KMS-11 (cell line): ENCODE results near the gene PEX19.

ENCODE experiments used
- H2AFZ ChIP-seq: fragments of 200-600 bp; sonication (generic); 2 replicates; pipeline ENCODE4 v1.6.1; 2016; ENCODE audit warnings: antibody characterized with exemption, mixed run types, low read depth
- H3K27ac ChIP-seq: fragments of 200-600 bp; sonication (generic); 2 replicates; pipeline ENCODE4 v1.6.1; 2016; ENCODE audit warnings: mild to moderate bottlenecking, mixed run types
- H3K27me3 ChIP-seq: fragments of 200-600 bp; sonication (generic); 2 replicates; pipeline ENCODE4 v1.6.1; 2017; ENCODE audit warnings: mild to moderate bottlenecking, low read depth, mixed run types, moderate library complexity; ENCODE audit not compliant: insufficient read depth
- H3K36me3 ChIP-seq: fragments of 200-600 bp; sonication (generic); 2 replicates; pipeline ENCODE4 v1.6.1; 2017; ENCODE audit warnings: mild to moderate bottlenecking, mixed run types; ENCODE audit not compliant: insufficient read depth
- H3K4me1 ChIP-seq: fragments of 200-600 bp; sonication (generic); 2 replicates; pipeline ENCODE4 v1.6.1; 2016; ENCODE audit warnings: mild to moderate bottlenecking, low read depth, mixed run types; ENCODE audit not compliant: poor library complexity, severe bottlenecking
- H3K4me2 ChIP-seq: fragments of 200-600 bp; sonication (generic); 2 replicates; pipeline ENCODE4 v1.7.0; 2016; ENCODE audit warnings: mild to moderate bottlenecking, mixed run types
- H3K4me3 ChIP-seq: fragments of 200-600 bp; sonication (generic); IDR thresholded peaks from 2 replicates; pipeline ENCODE4 v1.6.1; 2017; ENCODE audit warnings: low read depth, low read length, mixed read lengths; ENCODE audit not compliant: insufficient read depth
- H3K79me2 ChIP-seq: fragments of 200-600 bp; sonication (generic); 2 replicates; pipeline ENCODE4 v1.6.1; 2016; ENCODE audit warnings: low read depth, mixed run types; ENCODE audit not compliant: insufficient read depth
- H3K9ac ChIP-seq: fragments of 200-600 bp; sonication (generic); 2 replicates; pipeline ENCODE4 v1.6.1; 2016; ENCODE audit warnings: mild to moderate bottlenecking, mixed run types
- H4K20me1 ChIP-seq: fragments of 200-600 bp; sonication (generic); 2 replicates; pipeline ENCODE4 v1.6.1; 2016; ENCODE audit warnings: mild to moderate bottlenecking, mixed run types; ENCODE audit not compliant: insufficient read depth
- TF ChIP-seq, protein P1 (sequence below): fragments of 200-600 bp; sonication (generic); conservative IDR thresholded peaks from 2 replicates; pipeline ENCODE4 v1.6.1; 2017; ENCODE audit warnings: low read depth, mild to moderate bottlenecking, antibody characterized with exemption, low read length, moderate library complexity, mixed read lengths

PEX19 gene, protein sequence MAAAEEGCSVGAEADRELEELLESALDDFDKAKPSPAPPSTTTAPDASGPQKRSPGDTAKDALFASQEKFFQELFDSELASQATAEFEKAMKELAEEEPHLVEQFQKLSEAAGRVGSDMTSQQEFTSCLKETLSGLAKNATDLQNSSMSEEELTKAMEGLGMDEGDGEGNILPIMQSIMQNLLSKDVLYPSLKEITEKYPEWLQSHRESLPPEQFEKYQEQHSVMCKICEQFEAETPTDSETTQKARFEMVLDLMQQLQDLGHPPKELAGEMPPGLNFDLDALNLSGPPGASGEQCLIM

DNA sequence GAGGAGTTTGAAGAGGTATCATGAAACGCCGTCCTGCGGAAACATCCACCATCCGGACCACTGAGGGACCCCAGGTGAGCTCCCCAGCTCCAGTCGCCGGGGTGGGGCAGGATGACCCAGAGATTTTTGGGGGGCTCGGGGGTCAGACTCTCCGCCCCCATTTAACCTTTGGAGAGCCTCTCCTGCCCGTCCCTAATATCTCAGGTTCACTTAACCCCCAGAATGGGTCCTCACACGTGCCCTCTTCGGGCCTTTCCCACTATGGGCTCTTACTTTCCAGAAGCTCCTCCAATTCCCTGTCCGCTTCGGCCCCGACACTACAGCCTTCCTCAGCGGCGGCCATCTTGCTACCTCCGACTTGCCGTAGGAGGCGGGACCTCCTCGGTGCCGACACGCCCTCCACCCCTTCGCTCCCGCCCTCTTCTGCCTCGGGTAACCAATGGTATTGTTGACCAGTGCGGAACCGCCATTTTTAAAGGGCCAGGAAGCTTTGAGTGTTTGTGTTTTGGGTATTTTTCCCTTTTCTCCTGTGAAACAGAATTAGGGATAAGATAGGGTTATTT is at the start of gene PEX19:
TSS of gene PEX19 (minus strand) at position 352 of the 563 bp plus-strand sequence. CDS start at position 343, 9 bp downstream.
- Histone ChIP-seq H3K4me3 (peak within 1 kb of the TSS; percentile 99), H3K4me2 (peak within 1 kb of the TSS; percentile 98), H3K79me2 (peaks cover 15% of the 10 kb centered on the region), H3K9ac (peak within 1 kb of the TSS; percentile 68), H3K27me3 (no peaks in the 10 kb centered on the region), H3K4me1 (peaks cover 20% of the 10 kb centered on the region), H3K27ac (peak within 1 kb of the TSS; percentile 29; the same call in 1 of the 2 replicates), H3K36me3 (peaks cover 3% of the 10 kb centered on the region; the same call in 1 of the 2 replicates), H2AFZ (peak within 1 kb of the TSS; percentile 79), H4K20me1 (no peaks in the 10 kb centered on the region)
- TF ChIP-seq, protein P1, sequence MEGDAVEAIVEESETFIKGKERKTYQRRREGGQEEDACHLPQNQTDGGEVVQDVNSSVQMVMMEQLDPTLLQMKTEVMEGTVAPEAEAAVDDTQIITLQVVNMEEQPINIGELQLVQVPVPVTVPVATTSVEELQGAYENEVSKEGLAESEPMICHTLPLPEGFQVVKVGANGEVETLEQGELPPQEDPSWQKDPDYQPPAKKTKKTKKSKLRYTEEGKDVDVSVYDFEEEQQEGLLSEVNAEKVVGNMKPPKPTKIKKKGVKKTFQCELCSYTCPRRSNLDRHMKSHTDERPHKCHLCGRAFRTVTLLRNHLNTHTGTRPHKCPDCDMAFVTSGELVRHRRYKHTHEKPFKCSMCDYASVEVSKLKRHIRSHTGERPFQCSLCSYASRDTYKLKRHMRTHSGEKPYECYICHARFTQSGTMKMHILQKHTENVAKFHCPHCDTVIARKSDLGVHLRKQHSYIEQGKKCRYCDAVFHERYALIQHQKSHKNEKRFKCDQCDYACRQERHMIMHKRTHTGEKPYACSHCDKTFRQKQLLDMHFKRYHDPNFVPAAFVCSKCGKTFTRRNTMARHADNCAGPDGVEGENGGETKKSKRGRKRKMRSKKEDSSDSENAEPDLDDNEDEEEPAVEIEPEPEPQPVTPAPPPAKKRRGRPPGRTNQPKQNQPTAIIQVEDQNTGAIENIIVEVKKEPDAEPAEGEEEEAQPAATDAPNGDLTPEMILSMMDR = no peak

DNA sequence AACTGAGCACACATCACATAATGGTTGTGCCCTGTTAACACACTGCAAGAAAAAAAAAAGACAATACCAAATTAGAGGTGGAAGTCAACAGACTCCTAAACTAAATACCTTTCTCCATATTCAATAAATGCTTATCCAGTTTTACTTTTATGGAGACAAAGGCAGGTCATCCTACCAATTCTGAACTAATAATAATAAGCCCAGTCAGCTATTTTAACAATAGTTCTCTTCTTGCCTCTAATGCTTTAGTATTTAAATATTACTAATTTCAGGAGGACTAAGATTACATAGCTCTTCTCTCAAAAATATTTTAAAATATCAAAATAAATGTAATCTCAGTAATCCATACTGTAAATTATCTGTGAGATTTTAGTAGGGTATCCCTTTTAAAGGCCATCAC is 47.6 kb upstream of the PEX19 start:
- Histone ChIP-seq H3K4me2 (no peak overlapping the region), H3K4me1 (no peaks in the 10 kb centered on the region)

DNA sequence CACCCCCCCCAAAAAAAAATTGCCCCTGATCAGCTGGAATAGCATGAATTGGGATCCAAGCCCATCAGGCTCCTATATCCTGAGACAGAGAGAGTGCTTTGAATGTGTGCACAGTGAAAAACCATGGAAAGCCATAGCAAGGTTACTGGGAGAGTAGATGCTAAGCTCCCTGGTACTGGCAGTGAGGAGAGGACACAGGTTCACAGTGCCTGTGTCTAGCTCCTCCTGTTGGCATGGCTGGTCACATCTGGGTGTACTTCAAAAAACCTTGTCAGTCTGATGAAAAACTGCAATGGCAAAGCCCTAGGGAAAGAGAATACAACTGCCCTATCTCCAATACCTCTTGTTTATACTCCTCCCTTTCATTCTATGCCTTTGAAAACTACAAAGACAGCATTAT is 45.2 kb upstream of the PEX19 start:
- Histone ChIP-seq H3K4me2 (no peak overlapping the region), H3K9ac (no peak overlapping the region), H3K4me3 (no peak overlapping the region), H4K20me1 (no peaks in the 10 kb centered on the region), H3K4me1 (no peaks in the 10 kb centered on the region), H3K27ac (no peak overlapping the region), H3K36me3 (peaks cover 43% of the 10 kb centered on the region; the same call in 1 of the 2 replicates), H3K27me3 (no peaks in the 10 kb centered on the region), H3K79me2 (0 out of 2 replicates have a peak, but pooled peaks cover 5% of the 10 kb centered on the region), H2AFZ (no peak overlapping the region)
- TF ChIP-seq, protein P1 = 0 out of 2 replicates have a peak, but pooled peaks have one; percentile 25

More for the DNA sequence above, 47.6 kb upstream of the PEX19 start:
- H3K36me3 ChIP-seq = peaks cover 24% of the 10 kb centered on the region; the same call in 1 of the 2 replicates
- H3K27me3 ChIP-seq = no peaks in the 10 kb centered on the region
- TF ChIP-seq, protein P1 = no peak
- no peaks in the 10 kb centered on the region for H4K20me1 ChIP-seq
- peaks cover 13% of the 10 kb centered on the region; the same call in 1 of the 2 replicates for H3K79me2 ChIP-seq
- H3K4me3 ChIP-seq = no peak overlapping the region
- no peak overlapping the region for H3K9ac ChIP-seq
- no peak overlapping the region for H2AFZ ChIP-seq
- no peak overlapping the region for H3K27ac ChIP-seq

DNA sequence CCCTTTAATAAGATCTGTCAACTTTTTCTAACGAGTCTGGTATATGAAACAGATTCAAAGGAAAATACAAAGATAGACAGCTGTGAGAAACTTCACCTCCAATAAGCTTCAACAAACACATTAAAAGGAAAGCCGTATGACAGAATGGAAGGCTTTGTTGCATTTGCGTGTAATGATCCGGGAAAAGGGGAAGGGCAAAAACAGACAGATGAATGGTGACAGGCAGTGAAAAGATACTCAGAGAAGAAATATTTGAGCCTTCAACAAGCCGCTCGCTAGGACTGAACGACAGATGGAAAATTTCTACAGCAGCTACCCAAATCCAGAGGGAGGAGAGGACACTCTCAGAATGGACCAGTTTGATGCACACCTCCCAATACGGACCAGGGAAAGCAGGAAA is 43.3 kb upstream of the PEX19 start:
- no peak overlapping the region for H3K4me3 ChIP-seq
- H4K20me1 ChIP-seq = no peaks in the 10 kb centered on the region
- H3K27ac ChIP-seq = no peak overlapping the region
- no peaks in the 10 kb centered on the region for H3K27me3 ChIP-seq
- H3K4me1 ChIP-seq = no peaks in the 10 kb centered on the region
- TF ChIP-seq, protein P1 = no peak
- no peak overlapping the region for H3K4me2 ChIP-seq
- peaks cover 55% of the 10 kb centered on the region; the same call in 1 of the 2 replicates for H3K36me3 ChIP-seq
- no peak overlapping the region for H2AFZ ChIP-seq
- H3K79me2 ChIP-seq = 0 out of 2 replicates have a peak, but pooled peaks cover 5% of the 10 kb centered on the region
- H3K9ac ChIP-seq = no peak overlapping the region
